Skeletal muscle tissue (tissue), 4 donors: ENCODE data around the gene EXD2. TPM values are rescaled to one million over a fixed set of nuclear protein-coding genes. Genes with fewer than 3 reads are reported as not detected.
"Not testable (repeated sequence)": the region's sequence is repeated elsewhere in the genome, so short reads cannot be mapped to it uniquely, and the experiment has no call there.

Source experiments
- H3K27ac ChIP-seq: one replicate; pipeline ENCODE4 v1.7.0; 2013; ENCODE audit warnings: mild to moderate bottlenecking, low read depth, low read length, inconsistent platforms
- H3K27me3 ChIP-seq, 3 donors: one replicate each; pipeline ENCODE4 v1.7.0; 2013; ENCODE audit warnings: low read length in 3 of 3; ENCODE audit not compliant: control insufficient read depth in 3 of 3, insufficient read depth in 3 of 3
- H3K36me3 ChIP-seq, 3 donors: one replicate each; pipeline ENCODE4 v1.7.0; 2013; ENCODE audit warnings: low read length in 3 of 3; ENCODE audit not compliant: control insufficient read depth in 3 of 3, insufficient read depth in 3 of 3
- H3K4me1 ChIP-seq, 3 donors: one replicate each; pipeline ENCODE4 v1.7.0; 2013; ENCODE audit warnings: low read length in 3 of 3, mild to moderate bottlenecking in 3 of 3; ENCODE audit not compliant: control insufficient read depth in 3 of 3, insufficient read depth in 3 of 3
- H3K4me3 ChIP-seq, 3 donors: one replicate each; pipeline ENCODE4 v1.7.0; 2013; ENCODE audit warnings: low read length in 3 of 3
- H3K9ac ChIP-seq, 3 donors: one replicate each; pipeline ENCODE4 v1.7.0; 2013; ENCODE audit warnings: low read length in 3 of 3, mild to moderate bottlenecking in 3 of 3, moderate library complexity in 2 of 3, low read depth in 1 of 3
- H3K9me3 ChIP-seq, 3 donors: one replicate each; pipeline ENCODE4 v1.7.0; 2013; ENCODE audit warnings: low read length in 3 of 3; ENCODE audit not compliant: control insufficient read depth in 3 of 3
- total RNA-seq: library from RNA; depleted of rRNA; stranded (reverse); fragments of >200 nt; gene quantifications from one replicate; pipeline ENCODE4 v1.2.3, GENCODE V29; 2014
- donor health status: Osteomylitis.

The EXD2 gene
- total RNA-seq, 1 donor from 2014 or later, result 9.9 TPM

DNA sequence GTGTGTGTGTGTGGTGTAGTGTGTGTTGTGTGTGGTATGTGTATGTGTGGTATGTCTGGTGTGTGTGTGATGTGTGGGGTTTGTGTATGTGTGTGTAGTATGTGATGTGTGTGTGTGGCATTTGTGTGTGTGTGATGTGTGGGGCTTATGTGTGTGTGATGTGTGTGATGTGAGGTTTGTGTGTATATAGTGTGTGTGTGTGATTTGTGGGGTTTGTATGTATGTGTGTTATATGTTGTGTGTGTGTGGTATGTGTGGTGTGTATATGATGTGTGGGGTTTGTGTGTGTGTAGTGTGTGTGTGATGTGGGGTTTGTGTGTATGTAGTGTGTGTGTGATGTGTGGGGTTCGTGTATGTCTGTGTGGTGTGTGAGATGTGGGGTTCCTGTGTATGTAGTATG, 78.1 kb downstream of the EXD2 start:
- Histone ChIP-seq H3K4me1 (peaks cover 0 to 7% (median 2%) of the 10 kb centered on the region in 3 donors), H3K36me3 (no peaks in the 10 kb centered on the region), H3K27me3 (peaks cover 0 to 5% (median 0%) of the 10 kb centered on the region in 3 donors), H3K9me3 (no peaks in the 10 kb centered on the region), H3K4me3 (no peak overlapping the region), H3K9ac (no peak overlapping the region), H3K27ac (no peak overlapping the region)

GRCh38 chr14:69270097-69270496, 78.8 kb downstream of the EXD2 start:
- no peak overlapping the region for H3K4me3 ChIP-seq
- H3K27me3 ChIP-seq, result peaks cover 0 to 4% (median 0%) of the 10 kb centered on the region in 3 donors
- H3K27ac ChIP-seq, result no peak overlapping the region
- no peaks in the 10 kb centered on the region for H3K9me3 ChIP-seq
- H3K4me1 ChIP-seq, result peaks cover 0 to 7% (median 2%) of the 10 kb centered on the region in 3 donors
- H3K36me3 ChIP-seq, result no peaks in the 10 kb centered on the region
- H3K9ac ChIP-seq, result no peak overlapping the region

- no peaks in the 10 kb centered on the region for H3K36me3 ChIP-seq
- no peaks in the 10 kb centered on the region for H3K9me3 ChIP-seq
- H3K4me1 ChIP-seq, result peaks cover 0 to 7% (median 2%) of the 10 kb centered on the region in 3 donors
- no peak overlapping the region for H3K9ac ChIP-seq
- H3K27ac ChIP-seq, result no peak overlapping the region
- H3K4me3 ChIP-seq, result no peak overlapping the region
- H3K27me3 ChIP-seq, result no peaks in the 10 kb centered on the region
Measured at GRCh38 chr14:69270795-69271708, 79.8 kb downstream of the EXD2 start.

- Histone ChIP-seq H3K27me3 (no peaks in the 10 kb centered on the region), H3K4me3 (no peak overlapping the region), H3K9me3 (no peaks in the 10 kb centered on the region), H3K9ac (no peak overlapping the region), H3K27ac (no peak overlapping the region), H3K36me3 (no peaks in the 10 kb centered on the region), H3K4me1 (no peaks in the 10 kb centered on the region)
Measured at GRCh38 chr14:69274321-69274720, 83.0 kb downstream of the EXD2 start.

DNA sequence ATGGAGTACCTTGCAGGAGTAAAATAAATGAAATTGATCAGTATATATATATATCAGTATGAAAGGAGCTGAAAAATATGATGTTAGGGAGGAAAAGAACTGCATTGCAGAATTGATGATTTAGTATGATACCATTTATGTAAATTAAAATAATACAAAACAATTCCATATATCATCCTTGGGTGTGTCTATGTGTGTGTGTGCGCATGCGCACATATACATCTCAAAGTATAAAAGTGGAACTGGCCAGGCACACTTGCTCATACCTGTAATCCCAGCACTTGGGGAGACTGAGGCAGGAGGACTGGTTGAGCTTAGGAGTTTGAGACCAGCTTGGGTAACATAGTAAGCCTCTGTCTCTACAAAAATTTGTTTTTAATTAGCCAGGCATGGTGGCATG, 84.0 kb downstream of the EXD2 start:
- H3K4me1 ChIP-seq, result no peaks in the 10 kb centered on the region
- no peaks in the 10 kb centered on the region for H3K27me3 ChIP-seq
- H3K36me3 ChIP-seq, result no peaks in the 10 kb centered on the region
- no peak overlapping the region for H3K9ac ChIP-seq
- H3K9me3 ChIP-seq, result no peaks in the 10 kb centered on the region
- no peak overlapping the region for H3K27ac ChIP-seq
- no peak overlapping the region for H3K4me3 ChIP-seq

- not testable (repeated sequence) for H3K27me3 ChIP-seq, H3K27ac ChIP-seq, H3K4me3 ChIP-seq, H3K4me1 ChIP-seq, H3K9ac ChIP-seq, H3K36me3 ChIP-seq, H3K9me3 ChIP-seq
Measured at GRCh38 chr14:69277356-69277755, 86.1 kb downstream of the EXD2 start.

DNA sequence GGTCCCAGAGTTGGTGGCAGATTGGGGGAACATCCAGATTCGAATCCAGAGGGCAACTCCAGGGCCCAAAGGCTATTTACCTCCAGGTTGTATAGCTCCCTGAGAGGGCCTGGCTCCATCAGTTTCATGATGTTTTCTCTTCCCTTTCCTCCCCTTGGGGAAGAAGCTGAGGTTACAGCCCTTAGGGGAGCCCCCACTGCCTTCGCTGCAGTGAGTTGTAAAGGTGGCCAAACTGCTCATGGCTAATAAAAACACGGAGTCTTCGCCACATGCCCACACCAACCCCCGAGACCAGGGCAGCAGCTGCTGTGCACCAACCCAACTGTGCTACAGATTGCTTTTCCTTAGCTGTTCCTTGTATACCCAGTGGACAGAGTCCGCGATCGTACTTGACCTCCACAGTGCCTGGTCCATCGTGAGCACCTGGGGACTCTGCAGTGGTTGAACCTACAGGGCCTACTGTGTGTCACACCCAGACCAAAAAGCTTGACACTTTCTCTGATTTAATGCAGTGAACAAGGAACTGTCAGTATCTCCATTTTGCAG, 89.5 kb downstream of the EXD2 start:
- Histone ChIP-seq H3K4me1 (no peaks in the 10 kb centered on the region), H3K9ac (no peak overlapping the region), H3K27me3 (no peaks in the 10 kb centered on the region), H3K9me3 (no peaks in the 10 kb centered on the region), H3K4me3 (no peak overlapping the region), H3K27ac (no peak overlapping the region), H3K36me3 (no peaks in the 10 kb centered on the region)

DNA sequence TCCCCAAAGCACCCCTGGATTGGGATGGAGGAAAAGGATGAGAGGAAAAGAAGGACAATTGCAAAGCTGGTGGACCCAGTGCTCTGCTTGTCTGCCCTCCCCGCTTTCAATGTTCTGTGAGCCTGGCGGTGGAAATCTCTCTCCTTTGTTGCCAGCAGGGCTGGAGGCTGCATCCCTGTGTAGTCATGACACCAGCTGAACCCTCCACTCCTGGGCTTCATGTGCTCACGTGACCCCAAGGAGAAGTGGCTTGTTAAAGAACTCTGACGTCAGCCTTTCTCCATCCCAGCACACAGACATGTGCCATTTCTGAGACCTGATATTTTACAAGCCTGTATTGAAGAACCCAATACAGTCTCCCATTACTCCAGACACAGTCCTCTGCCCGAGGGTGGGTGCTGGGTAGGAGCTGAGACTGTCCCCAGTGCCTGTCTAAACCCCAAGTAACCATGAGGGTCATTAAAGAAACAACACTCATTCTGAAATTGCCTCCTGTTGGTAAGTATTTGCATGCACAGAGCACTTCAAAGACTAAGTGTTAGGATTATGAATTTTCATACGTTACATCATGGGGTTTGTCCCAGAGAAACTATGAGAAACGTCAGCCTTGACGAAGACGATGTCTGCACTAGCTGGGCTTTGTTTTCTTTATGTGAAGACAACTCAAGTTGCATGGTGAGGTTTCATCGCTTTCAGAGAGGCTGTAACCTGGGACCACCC, 90.3 kb downstream of the EXD2 start:
- Histone ChIP-seq H3K36me3 (no peaks in the 10 kb centered on the region), H3K4me3 (no peak overlapping the region), H3K9ac (no peak overlapping the region), H3K4me1 (no peaks in the 10 kb centered on the region), H3K27ac (no peak overlapping the region), H3K9me3 (no peaks in the 10 kb centered on the region), H3K27me3 (no peaks in the 10 kb centered on the region)

- Histone ChIP-seq H3K36me3 (no peaks in the 10 kb centered on the region), H3K4me1 (peaks cover 4 to 6% (median 5%) of the 10 kb centered on the region in 3 donors), H3K27ac (no peak overlapping the region), H3K27me3 (no peaks in the 10 kb centered on the region), H3K9ac (no peak overlapping the region), H3K9me3 (no peaks in the 10 kb centered on the region), H3K4me3 (no peak overlapping the region)
Measured at GRCh38 chr14:69282448-69282847, 91.2 kb downstream of the EXD2 start.

- Histone ChIP-seq H3K27ac (no peak overlapping the region), H3K9me3 (no peaks in the 10 kb centered on the region), H3K4me3 (no peak overlapping the region), H3K4me1 (peaks cover 11 to 13% (median 12%) of the 10 kb centered on the region in 3 donors), H3K9ac (no peak overlapping the region), H3K36me3 (no peaks in the 10 kb centered on the region), H3K27me3 (no peaks in the 10 kb centered on the region)
Measured at GRCh38 chr14:69284170-69284569, 92.9 kb downstream of the EXD2 start.
